Panc1 (cell line): ENCODE results near the gene CRYGD. TPM values are rescaled to one million over a fixed set of nuclear protein-coding genes. Genes with fewer than 3 reads are reported as not detected.
"Not testable (repeated sequence)": the region's sequence is repeated elsewhere in the genome, so short reads cannot be mapped to it uniquely, and the experiment has no call there.

Experiments used
- ATAC-seq: fragments of 200-7000 bp; cut with Tn5 transposase; 2 replicates; pipeline ENCODE4 v1.9.1; 2020; ENCODE audit warnings: mild to moderate bottlenecking, moderate library complexity
- BruUV-seq: library from RNA; stranded (reverse); fragments of 400-500 nt; replicated peaks from 2 replicates; lab custom pipeline; 2021; lab: Mats Ljungman, UMichigan
- CTCF ChIA-PET: fragments of 300-600 bp; sonication (Branson Sonifier 250); formaldehyde crosslinking; loops from one replicate; lab custom pipeline; 2022; ENCODE audit warnings: antibody characterized with exemption; lab: Charles Lee
- POLR2A ChIA-PET: fragments of 300-600 bp; sonication (Branson Sonifier 250); formaldehyde crosslinking; loops from one replicate; lab custom pipeline; 2022; ENCODE audit warnings: antibody characterized with exemption; lab: Charles Lee
- DNase-seq: peaks from one replicate; pipeline ENCODE4 v3.0.0-alpha.2; 2010; ENCODE audit warnings: low read depth, low spot score
- H3K27ac ChIP-seq: 2 replicates; pipeline ENCODE4 v1.5.1; 2011; ENCODE audit warnings: mild to moderate bottlenecking, low read length, inconsistent platforms
- H3K27me3 ChIP-seq: fragments of 200-500 bp; sonication (Bioruptor generic); 2 replicates; pipeline ENCODE4 v1.6.0; 2014; ENCODE audit warnings: low read length, inconsistent platforms; ENCODE audit not compliant: control insufficient read depth, insufficient read depth
- H3K36me3 ChIP-seq: fragments of 200-500 bp; sonication (Bioruptor generic); 2 replicates; pipeline ENCODE4 v1.5.1; 2014; ENCODE audit warnings: inconsistent platforms, mild to moderate bottlenecking, low read length, moderate library complexity; ENCODE audit not compliant: control insufficient read depth, insufficient read depth
- H3K4me1 ChIP-seq: 2 replicates; pipeline ENCODE4 v1.5.1; 2011; ENCODE audit warnings: inconsistent platforms, mild to moderate bottlenecking, low read length, moderate library complexity; ENCODE audit not compliant: control insufficient read depth, insufficient read depth
- H3K4me3 ChIP-seq, 2 experiments: 2 replicates each; pipeline ENCODE4 v1.5.1; 2011 to 2012; ENCODE audit warnings: low read depth in 2 of 2, low read length in 2 of 2, mild to moderate bottlenecking in 2 of 2, inconsistent platforms in 1 of 2, moderate library complexity in 1 of 2
- H3K9me3 ChIP-seq: fragments of 200-500 bp; sonication (Bioruptor generic); 2 replicates; pipeline ENCODE4 v1.5.1; 2014; ENCODE audit warnings: low read depth, mild to moderate bottlenecking, inconsistent platforms, low read length, moderate library complexity; ENCODE audit not compliant: control insufficient read depth, insufficient read depth
- POLR2AphosphoS5 ChIP-seq: IDR thresholded peaks from 2 replicates; pipeline ENCODE4 v1.6.1; 2012; ENCODE audit warnings: mild to moderate bottlenecking, low read depth, low read length, moderate library complexity
- SIN3A ChIP-seq: IDR thresholded peaks from 2 replicates; pipeline ENCODE4 v1.6.1; 2012; ENCODE audit warnings: low read depth, mild to moderate bottlenecking, low read length, moderate library complexity, borderline replicate concordance; ENCODE audit not compliant: insufficient read depth
- TCF7L2 ChIP-seq: IDR thresholded peaks from 2 replicates; pipeline ENCODE4 v1.6.1; 2011; ENCODE audit warnings: mild to moderate bottlenecking, low read depth, low read length, inconsistent platforms
- in situ Hi-C: cut with HindIII; loops from 2 replicates; pipeline ENCODE4 v1.10.0; 2016; ENCODE audit warnings: low sequenced_read_pairs, low pct_unique_long_range_greater_than_20kb
- intact Hi-C: fragments of 100-400 bp; cut with micrococcal nuclease; formaldehyde crosslinking; loops from one replicate; pipeline ENCODE4 v1.10.0; 2022; ENCODE audit not compliant: unreplicated experiment
- total RNA-seq: library from RNA; stranded (reverse); gene quantifications from one replicate; pipeline ENCODE4 v1.2.1, GENCODE V29; 2021; ENCODE audit not compliant: unreplicated experiment
- TF ChIP-seq, protein P1 (sequence below): fragments of 450-650 bp; IDR thresholded peaks from 2 replicates; pipeline ENCODE4 v1.5.1; 2017; ENCODE audit warnings: mild to moderate bottlenecking
- TF ChIP-seq, protein P2 (sequence below), 2 experiments: IDR thresholded peaks; 2 replicates each; pipeline ENCODE4 v1.6.1; 2011 to 2012; ENCODE audit warnings: low read depth in 2 of 2, control low read depth in 1 of 2, low read length in 1 of 2, mild to moderate bottlenecking in 1 of 2, moderate library complexity in 1 of 2; ENCODE audit not compliant: insufficient read depth in 1 of 2

Gene CRYGD
- total RNA-seq, 1 experiment from 2014 or later, result not detected

GRCh38 chr2:208101716-208102631 is 22.4 kb downstream of the CRYGD start:
- H3K36me3 ChIP-seq, result no peaks in the 10 kb centered on the region
- H3K27ac ChIP-seq, result no peak overlapping the region
- no peaks in the 10 kb centered on the region for H3K4me1 ChIP-seq
- no TSS peak for BruUV-seq
- H3K9me3 ChIP-seq, result no peaks in the 10 kb centered on the region
- DNase-seq (peak; percentile 43), ATAC-seq (peak; percentile 90)
- in situ Hi-C loops, result no loop called here
- ChIA-PET CTCF (interaction anchor here (1.1 to 2.0 kb wide), 3 partner anchors 45 to 153 kb away, joined by 6 to 16 read pairs (median 12); partner anchors contain the start of gene IDH1), POLR2A (interaction anchor here (1.0 kb wide), 1 partner anchor 10 kb away, joined by 6 read pairs; no protein-coding TSS in a partner anchor)
- no peaks in the 10 kb centered on the region; the same call in 1 of the 2 replicates for H3K27me3 ChIP-seq
- TF ChIP-seq TCF7L2 (no peak), POLR2AphosphoS5 (no peak)
- TF ChIP-seq, protein P1, sequence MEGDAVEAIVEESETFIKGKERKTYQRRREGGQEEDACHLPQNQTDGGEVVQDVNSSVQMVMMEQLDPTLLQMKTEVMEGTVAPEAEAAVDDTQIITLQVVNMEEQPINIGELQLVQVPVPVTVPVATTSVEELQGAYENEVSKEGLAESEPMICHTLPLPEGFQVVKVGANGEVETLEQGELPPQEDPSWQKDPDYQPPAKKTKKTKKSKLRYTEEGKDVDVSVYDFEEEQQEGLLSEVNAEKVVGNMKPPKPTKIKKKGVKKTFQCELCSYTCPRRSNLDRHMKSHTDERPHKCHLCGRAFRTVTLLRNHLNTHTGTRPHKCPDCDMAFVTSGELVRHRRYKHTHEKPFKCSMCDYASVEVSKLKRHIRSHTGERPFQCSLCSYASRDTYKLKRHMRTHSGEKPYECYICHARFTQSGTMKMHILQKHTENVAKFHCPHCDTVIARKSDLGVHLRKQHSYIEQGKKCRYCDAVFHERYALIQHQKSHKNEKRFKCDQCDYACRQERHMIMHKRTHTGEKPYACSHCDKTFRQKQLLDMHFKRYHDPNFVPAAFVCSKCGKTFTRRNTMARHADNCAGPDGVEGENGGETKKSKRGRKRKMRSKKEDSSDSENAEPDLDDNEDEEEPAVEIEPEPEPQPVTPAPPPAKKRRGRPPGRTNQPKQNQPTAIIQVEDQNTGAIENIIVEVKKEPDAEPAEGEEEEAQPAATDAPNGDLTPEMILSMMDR, result peak; percentile 74; the same call in 1 of the 2 replicates
- intact Hi-C loops, result loop anchor here (2.0 kb wide), 1 partner anchor 153 kb away; the partner anchor contains the start of gene IDH1
- no peak overlapping the region for H3K4me3 ChIP-seq

GRCh38 chr2:208099682-208100470 is 24.4 kb downstream of the CRYGD start:
- BruUV-seq, result no TSS peak
- no peak for DNase-seq
- no peaks in the 10 kb centered on the region for H3K4me1 ChIP-seq
- no peaks in the 10 kb centered on the region for H3K36me3 ChIP-seq
- TF ChIP-seq POLR2AphosphoS5 (no peak), TCF7L2 (no peak), SIN3A (no peak)
- TF ChIP-seq, protein P2, sequence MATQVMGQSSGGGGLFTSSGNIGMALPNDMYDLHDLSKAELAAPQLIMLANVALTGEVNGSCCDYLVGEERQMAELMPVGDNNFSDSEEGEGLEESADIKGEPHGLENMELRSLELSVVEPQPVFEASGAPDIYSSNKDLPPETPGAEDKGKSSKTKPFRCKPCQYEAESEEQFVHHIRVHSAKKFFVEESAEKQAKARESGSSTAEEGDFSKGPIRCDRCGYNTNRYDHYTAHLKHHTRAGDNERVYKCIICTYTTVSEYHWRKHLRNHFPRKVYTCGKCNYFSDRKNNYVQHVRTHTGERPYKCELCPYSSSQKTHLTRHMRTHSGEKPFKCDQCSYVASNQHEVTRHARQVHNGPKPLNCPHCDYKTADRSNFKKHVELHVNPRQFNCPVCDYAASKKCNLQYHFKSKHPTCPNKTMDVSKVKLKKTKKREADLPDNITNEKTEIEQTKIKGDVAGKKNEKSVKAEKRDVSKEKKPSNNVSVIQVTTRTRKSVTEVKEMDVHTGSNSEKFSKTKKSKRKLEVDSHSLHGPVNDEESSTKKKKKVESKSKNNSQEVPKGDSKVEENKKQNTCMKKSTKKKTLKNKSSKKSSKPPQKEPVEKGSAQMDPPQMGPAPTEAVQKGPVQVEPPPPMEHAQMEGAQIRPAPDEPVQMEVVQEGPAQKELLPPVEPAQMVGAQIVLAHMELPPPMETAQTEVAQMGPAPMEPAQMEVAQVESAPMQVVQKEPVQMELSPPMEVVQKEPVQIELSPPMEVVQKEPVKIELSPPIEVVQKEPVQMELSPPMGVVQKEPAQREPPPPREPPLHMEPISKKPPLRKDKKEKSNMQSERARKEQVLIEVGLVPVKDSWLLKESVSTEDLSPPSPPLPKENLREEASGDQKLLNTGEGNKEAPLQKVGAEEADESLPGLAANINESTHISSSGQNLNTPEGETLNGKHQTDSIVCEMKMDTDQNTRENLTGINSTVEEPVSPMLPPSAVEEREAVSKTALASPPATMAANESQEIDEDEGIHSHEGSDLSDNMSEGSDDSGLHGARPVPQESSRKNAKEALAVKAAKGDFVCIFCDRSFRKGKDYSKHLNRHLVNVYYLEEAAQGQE (IDR thresholded peaks at IDR 0.05; ENCODE audit: insufficient read depth in 1 of 2, low read depth in 2 of 2, low read length in 1 of 2), result no peak
- TF ChIP-seq, protein P1, result no peak
- H3K27me3 ChIP-seq, result no peaks in the 10 kb centered on the region; the same call in 1 of the 2 replicates
- no peaks in the 10 kb centered on the region for H3K9me3 ChIP-seq
- ChIA-PET POLR2A (no interaction called here), CTCF (no interaction called here)
- in situ Hi-C loops (no loop called here), intact Hi-C loops (no loop called here)
- H3K4me3 ChIP-seq, result no peak overlapping the region
- no peak overlapping the region for H3K27ac ChIP-seq
- ATAC-seq, result no peak

GRCh38 chr2:208098701-208099100 is 25.6 kb downstream of the CRYGD start:
- DNase-seq, H3K9me3 ChIP-seq, ATAC-seq, H3K36me3 ChIP-seq, in situ Hi-C loops, H3K4me1 ChIP-seq, POLR2A ChIA-PET, intact Hi-C loops, H3K4me3 ChIP-seq, CTCF ChIA-PET, H3K27me3 ChIP-seq, BruUV-seq, H3K27ac ChIP-seq: not testable (repeated sequence)
